Retinal pigment epithelial cell (primary cell): Measurements from ENCODE around the gene HNF1A.

Source experiments
- DNase-seq: peaks from one replicate; pipeline ENCODE4 v3.0.0-alpha.2; 2010; ENCODE audit warnings: low read depth
- H3K4me3 ChIP-seq: 2 replicates; pipeline ENCODE4 v1.5.1; 2011; ENCODE audit warnings: mild to moderate bottlenecking, low read length, control low read depth, moderate library complexity
- TF ChIP-seq, protein P1 (sequence below): conservative IDR thresholded peaks from 2 replicates; pipeline ENCODE4 v1.5.1; 2011; ENCODE audit warnings: low read depth, low read length, control low read depth, inconsistent platforms

Gene HNF1A

DNA sequence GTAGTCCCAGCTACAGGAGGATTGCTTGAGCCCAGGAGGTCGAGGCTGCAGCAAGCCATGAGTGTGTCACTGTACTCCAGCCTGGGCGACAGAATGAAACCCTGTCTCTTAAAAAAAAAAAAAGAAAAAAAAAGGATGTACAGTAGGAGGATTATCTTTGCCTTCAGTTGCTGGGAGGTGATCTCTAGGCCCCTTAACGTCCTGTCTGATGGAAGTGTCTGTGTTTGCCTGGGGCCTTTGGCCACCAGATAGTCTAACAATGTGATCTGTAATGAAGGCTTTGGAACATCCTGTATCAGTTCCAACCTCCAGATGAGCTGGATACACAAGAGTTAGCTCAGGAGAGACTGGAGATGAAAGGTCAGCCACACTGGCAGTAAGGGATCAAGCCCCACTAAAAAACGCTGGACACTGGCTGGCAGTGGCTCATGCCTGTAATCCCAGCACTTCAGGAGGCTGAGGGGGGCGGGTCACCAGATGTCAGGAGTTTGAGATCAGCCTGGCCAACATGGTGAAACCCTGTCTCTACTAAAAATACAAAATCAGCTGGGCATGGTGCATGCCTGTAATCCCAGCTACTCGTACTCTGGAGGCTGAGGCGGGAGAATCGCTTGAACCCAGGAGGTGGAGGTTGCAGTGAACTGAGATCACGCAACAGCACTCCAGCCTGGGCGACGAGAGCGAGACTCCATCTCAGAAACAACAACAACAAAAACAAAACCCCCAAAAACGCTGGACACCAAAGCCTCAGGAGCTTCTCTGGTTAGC lies 19.0 kb upstream of the HNF1A start:
- no peak for DNase-seq
- no peak overlapping the region for H3K4me3 ChIP-seq
- TF ChIP-seq, protein P1, sequence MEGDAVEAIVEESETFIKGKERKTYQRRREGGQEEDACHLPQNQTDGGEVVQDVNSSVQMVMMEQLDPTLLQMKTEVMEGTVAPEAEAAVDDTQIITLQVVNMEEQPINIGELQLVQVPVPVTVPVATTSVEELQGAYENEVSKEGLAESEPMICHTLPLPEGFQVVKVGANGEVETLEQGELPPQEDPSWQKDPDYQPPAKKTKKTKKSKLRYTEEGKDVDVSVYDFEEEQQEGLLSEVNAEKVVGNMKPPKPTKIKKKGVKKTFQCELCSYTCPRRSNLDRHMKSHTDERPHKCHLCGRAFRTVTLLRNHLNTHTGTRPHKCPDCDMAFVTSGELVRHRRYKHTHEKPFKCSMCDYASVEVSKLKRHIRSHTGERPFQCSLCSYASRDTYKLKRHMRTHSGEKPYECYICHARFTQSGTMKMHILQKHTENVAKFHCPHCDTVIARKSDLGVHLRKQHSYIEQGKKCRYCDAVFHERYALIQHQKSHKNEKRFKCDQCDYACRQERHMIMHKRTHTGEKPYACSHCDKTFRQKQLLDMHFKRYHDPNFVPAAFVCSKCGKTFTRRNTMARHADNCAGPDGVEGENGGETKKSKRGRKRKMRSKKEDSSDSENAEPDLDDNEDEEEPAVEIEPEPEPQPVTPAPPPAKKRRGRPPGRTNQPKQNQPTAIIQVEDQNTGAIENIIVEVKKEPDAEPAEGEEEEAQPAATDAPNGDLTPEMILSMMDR, result no peak

DNA sequence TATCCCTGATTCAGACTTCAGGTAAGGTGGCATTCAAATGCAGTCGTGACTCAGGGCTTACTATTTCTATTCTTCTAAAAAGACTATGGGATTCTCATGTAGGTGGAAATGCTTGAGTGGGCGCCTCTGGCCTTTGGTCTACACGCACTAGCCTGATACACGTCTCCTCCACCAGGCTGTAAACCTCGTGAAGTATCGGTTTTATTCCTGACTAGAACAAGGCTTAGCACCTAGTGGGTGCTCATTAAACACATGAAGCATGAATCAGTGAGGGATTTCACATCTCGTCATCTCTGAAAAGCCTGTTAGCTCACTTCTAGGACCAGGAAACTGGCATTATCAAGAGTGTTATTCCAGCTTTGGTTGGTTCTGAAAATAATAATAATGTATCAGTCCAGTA lies 17.7 kb upstream of the HNF1A start:
- TF ChIP-seq, protein P1, result no peak
- no peak overlapping the region for H3K4me3 ChIP-seq
- no peak for DNase-seq

DNA sequence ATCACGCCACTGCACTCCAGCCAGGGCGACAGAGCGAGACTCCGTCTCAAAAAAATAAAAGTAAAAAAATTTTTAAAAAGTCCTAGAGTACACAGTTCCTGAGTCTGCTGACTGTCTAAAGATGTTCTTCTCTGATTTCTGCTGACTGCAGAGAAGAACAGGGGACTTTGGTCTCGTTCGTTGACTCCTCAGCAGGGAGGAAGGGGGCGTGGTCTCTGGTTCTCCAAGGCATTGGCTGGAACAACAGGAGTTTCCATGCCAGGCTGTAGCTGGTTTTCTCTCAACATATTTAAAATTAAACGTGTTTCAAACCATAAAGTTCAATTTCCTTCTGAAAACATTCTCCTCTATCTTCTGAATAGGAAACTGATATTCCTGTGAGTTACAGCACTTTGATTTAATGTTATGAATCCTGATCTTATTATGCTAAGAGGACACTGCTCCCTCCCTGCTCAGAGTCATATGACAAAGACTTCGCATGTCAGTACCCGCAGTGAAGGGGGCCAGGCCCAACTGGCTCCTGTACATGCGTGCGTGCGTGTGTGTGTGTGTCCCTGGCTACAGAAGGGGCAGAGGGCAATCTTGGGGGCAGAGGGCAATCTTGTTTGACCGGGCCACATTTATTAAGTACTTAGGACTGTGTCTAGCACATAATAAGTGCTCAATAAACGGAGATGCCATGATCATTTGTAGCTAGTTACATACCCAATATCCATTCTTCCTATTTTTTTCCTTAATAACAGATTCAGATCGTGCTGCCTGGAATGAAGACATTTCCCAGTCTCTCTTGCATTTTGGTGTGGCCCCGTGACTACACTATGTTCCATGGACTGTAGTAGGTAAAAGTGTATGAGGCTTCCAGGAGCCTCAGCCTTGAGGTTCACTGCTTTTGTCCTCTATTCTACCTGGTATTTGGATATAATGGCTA lies 16.5 kb upstream of the HNF1A start:
- no peak overlapping the region for H3K4me3 ChIP-seq
- TF ChIP-seq, protein P1, result no peak
- DNase-seq, result no peak

DNA sequence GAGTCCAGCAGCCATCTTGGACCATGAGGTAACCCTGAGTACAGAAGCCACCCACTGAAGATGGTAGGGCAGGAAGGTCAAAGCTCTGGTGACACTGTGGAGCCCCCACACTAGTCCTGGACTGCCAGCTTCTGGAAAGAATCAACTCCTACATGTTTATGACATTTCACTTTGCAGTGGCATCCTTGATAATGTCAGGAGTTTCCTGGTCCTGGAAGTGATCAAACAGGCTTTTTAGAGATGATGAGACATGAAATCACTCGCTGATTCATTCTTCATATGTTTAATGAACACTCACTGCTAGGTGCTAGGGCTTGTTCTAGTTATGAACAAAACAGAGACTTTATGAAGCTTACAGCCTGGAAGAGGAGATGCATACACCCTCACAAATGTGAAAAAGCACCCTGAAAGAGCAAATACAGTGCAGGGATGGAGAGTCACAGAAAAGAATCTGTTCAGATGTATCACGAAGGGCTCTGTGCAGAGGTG lies 15.8 kb upstream of the HNF1A start:
- TF ChIP-seq, protein P1, result no peak
- DNase-seq, result no peak
- no peak overlapping the region for H3K4me3 ChIP-seq

DNA sequence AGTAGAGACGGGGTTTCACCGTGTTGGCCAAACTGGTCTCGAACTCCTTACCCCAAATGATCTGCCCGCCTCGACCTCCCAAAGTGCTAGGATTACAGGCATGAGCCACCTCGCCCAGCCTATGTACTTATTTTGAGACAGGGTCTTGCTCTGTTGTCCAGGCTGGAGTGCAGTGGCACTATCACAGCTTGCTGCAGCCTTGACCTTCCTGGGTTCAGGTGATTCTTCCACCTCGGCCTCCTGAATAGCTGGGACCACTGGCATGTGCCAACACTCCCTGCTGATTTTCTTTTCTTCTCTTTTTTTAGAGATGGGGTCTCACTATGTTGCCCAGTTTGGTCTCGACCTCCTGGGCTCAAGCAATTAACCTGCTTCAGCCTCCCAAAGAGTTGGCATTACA lies 14.0 kb upstream of the HNF1A start:
- no peak for DNase-seq
- TF ChIP-seq, protein P1, result no peak
- no peak overlapping the region for H3K4me3 ChIP-seq

DNA sequence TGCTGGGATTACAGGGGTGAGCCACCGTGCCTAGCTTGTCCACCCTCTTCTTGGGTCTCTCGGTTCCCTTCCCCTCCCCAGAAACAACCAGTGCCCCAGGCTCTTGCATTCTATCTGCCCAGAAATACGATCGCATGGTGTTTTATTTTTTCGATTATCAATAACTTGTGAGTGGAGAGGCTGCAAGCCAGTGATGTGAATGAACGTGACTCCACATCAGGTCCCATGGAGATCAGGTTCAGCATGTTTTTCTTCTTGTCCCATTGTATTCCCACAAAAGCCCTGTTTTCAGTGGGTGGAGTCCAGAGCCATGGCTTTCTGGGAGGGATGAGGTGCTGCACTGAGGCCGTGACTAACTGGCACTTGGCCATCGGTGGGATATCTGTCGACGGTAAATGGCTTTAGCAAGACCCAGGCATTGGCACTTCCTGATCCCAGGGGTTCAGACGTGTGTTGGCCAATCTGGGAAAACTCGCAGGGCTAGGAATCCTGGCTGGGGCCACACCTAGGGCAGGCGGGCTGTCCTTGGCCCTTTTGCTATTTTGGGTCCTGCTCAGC lies 12.7 kb upstream of the HNF1A start:
- no peak for DNase-seq
- TF ChIP-seq, protein P1, result no peak
- no peak overlapping the region for H3K4me3 ChIP-seq
